ENCODE data around the gene AKAIN1.

GRCh38 chr18:5180254-5180653, 16.8 kb downstream of the AKAIN1 start:
- TF ChIP-seq POLR2A (IDR thresholded peaks at IDR 0.05; ENCODE audit: low read length) (no peak), JUN (IDR thresholded peaks at IDR 0.05) (no peak), RAD21 (conservative IDR thresholded peaks at IDR 0.05 in 1 of 2, IDR thresholded peaks at IDR 0.05 in 1 of 2) (no peak)
- TF ChIP-seq, protein P1, sequence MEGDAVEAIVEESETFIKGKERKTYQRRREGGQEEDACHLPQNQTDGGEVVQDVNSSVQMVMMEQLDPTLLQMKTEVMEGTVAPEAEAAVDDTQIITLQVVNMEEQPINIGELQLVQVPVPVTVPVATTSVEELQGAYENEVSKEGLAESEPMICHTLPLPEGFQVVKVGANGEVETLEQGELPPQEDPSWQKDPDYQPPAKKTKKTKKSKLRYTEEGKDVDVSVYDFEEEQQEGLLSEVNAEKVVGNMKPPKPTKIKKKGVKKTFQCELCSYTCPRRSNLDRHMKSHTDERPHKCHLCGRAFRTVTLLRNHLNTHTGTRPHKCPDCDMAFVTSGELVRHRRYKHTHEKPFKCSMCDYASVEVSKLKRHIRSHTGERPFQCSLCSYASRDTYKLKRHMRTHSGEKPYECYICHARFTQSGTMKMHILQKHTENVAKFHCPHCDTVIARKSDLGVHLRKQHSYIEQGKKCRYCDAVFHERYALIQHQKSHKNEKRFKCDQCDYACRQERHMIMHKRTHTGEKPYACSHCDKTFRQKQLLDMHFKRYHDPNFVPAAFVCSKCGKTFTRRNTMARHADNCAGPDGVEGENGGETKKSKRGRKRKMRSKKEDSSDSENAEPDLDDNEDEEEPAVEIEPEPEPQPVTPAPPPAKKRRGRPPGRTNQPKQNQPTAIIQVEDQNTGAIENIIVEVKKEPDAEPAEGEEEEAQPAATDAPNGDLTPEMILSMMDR (IDR thresholded peaks at IDR 0.05) = no peak
